ENCODE measurements around the gene TM2D1.

- TF ChIP-seq GATA3 (IDR thresholded peaks at IDR 0.05; ENCODE audit: low read depth, low read length) (no peak), GATA2 (IDR thresholded peaks at IDR 0.05; ENCODE audit: low read depth, low read length) (no peak)
These were observed 32.7 kb downstream of the TM2D1 start for GRCh38 chr1:61692155-61692800.

Data from SH-SY5Y (cell line).